GM11168 (cell line): ENCODE data around the gene ETS1.

Experiments
- in situ Hi-C: fragments of 300-500 bp; cut with MboI; formaldehyde crosslinking; loops from one replicate; pipeline ENCODE4 v1.12.0; 2022; ENCODE audit warnings: low sequenced_read_pairs; ENCODE audit not compliant: unreplicated experiment

Gene ETS1

DNA sequence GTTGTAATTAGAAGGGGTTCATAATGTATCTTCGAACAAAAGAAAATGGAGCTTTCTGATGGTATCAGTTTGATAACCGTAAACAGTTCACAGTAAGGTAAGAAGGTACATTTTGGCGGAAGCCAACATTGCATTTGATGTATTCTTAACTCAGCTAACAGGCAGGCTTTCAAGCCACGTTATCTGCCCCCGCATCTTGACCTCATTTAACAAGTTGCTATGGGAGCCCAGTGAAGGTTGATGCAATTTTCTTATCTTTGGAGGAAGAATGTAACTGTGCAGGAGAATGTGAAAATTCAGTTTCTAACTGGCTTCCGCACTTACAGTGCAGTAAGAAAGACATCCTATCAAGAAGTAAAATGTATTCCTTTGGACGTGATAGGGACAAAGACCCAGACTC, 110.6 kb downstream of the ETS1 start:
- in situ Hi-C loops: loop anchor here (10.0 kb wide), 1 partner anchor 182 kb away; no protein-coding TSS in a partner anchor

DNA sequence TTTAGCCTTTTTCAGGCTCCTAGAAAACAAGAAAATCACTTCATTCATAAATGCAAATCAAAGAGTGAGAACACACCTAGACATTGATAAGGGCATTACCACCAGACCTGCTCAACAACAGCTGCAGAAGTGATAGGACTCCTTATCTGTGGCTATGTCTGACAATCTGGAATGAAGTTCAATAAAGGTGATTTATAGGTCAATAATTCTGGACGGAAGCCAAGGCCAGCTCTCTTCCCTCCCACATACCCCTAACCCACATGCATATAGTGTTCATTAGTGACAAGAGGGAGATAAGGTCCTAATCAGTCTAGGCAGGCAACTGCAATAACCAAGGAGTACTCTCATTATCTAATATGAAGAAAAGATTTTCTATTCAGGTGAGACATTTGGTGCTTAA, 111.3 kb downstream of the ETS1 start:
- in situ Hi-C loops: loop anchor here (10.0 kb wide), 1 partner anchor 181 kb away; no protein-coding TSS in a partner anchor

DNA sequence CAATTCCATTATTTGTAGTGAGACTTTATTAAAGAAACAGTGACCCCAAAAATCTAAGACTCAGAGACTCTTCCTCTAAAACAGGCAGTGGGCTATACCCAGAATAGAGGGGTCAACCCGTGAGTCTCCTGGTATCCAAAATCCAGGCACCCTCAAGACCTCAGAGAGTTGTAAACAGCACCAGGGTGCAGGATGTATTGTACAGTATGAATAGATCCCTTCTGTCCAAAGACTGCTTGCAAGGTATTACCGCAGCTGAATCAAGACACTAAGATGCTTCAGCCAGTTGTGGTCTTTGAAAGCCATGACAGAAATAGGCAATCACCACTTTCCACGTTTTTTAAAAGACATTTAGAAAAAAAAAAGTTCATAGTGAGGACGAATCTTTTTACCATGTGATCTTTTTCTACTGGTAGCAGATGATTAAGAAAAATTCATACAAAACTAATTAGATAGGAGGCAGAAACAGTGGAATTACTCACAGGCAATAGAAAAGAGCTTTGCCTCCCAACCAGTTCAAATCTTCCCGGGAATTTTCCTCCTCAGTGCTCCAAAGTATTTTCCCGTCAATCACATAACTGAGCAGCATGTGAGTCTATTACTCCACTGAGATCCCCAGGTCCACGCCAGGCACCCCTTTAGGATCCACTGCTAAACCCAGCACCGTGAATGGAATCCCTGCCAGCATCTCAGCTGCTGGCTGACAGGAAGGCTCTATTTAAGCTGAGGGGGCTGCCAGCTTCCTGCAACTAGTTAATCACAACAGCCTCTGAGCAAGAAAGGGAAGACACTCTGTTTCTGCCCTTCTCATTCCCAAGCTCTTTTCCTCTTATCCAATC, 113.1 kb downstream of the ETS1 start:
- in situ Hi-C loops: loop anchor here (10.0 kb wide), 1 partner anchor 179 kb away; no protein-coding TSS in a partner anchor

DNA sequence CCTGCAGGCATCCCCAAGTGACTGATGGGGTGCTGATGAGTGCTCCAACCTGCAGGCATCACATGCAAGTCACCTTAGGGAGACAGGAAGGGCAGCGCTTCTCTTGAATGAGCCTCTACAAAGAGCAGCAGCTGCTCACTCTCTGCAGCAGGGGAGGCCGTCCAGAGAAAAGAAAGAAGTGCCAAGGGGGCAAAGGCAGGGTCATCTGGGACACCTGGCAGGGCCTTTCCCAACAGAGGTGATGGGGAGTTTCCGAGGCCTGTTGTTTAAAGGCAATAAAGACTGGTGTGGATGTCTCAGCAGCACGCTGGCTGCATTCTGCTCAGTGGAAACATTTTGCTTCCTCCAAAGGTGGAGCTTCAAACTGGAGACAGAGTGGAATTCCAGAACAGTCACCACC, 113.7 kb downstream of the ETS1 start:
- in situ Hi-C loops: loop anchor here (10.0 kb wide), 1 partner anchor 179 kb away; no protein-coding TSS in a partner anchor

DNA sequence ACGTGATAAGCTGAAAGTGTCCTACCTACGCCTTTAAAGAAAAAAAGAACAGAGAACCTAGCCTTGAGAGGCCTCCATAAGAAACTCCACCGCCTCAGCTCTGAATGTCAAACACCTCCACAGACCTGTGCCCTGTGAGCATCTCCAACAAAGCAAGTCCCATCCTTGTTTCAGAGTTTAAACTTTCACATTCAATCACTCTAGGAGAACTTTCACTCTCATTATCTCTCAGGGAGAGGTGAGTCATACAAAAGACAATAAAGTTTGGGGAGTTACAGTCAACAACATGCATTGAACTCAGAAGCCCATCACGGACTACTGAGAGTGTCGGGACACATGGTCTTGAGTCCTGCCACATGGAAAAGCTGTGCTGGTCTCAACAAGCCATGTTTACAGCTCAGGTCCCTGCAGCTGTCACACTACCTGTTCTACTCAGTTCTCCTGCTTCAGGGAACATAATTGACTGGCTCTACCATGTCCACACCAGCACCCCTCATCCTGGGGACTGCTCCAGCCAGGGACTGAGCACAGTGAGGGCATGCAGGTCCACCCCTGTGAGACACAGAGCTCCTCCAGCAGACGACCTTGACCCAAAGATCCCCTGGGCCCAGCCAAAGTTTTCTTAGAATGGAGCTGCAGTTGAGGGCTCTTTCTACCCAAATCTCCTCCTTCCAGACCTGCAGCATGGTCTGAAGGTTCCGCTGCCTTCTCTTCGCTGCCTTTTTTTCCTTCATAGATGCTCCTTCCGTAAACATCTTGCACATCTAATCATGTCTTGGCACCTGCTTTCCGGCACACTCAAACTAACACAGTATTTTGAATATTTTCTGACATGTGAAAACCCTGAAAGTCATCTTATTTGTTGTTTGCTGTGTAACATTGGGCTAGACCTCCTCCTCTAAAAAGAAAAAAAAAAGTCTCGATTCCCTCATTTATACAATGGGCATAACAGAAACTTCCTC, 114.9 kb downstream of the ETS1 start:
- in situ Hi-C loops: loop anchor here (10.0 kb wide), 1 partner anchor 178 kb away; no protein-coding TSS in a partner anchor

DNA sequence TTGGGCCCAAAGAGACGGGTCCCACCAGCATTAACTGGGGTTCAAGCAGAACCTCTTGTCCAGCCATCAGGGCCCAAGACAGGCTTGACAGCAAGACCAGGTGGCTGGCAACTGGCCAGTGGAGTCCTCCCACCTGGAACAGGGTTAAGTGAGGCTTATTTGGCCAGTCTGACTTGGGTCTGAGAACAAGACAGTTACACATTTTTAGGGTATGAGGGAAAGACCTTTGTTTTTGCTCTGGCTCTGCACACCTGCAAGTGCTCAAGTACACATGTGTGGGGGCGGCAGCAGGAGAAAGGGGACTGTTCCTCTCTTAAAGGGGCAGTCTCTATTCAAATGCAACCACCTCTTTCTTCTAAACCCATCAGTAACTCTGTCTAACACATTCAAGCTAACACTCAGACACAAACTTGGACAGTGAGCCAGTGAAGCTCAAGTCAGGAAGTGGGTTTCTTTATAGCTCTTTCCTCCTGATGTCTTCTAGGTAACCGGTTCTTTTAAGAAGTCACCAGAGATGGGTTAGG, 116.2 kb downstream of the ETS1 start:
- in situ Hi-C loops: loop anchor here (10.0 kb wide), 1 partner anchor 176 kb away; no protein-coding TSS in a partner anchor

DNA sequence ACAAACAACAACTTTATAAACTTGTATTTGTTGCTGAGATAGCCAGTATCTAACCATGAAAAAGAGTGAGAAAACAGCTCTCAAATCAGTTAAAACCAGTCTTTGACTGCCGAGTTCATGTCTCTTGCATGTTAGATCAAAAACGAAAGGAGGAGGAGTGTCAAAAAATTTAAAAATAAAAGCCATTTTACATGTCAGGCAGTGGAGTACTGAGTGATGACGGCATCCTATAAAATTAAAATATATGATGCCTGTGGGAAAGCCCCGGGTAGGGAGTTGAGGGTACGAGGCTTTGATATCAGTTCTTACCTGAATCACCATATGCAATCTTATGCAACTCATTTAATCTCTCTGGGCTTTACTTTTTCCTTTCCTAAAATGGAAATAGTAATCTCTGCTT, 117.3 kb downstream of the ETS1 start:
- in situ Hi-C loops: loop anchor here (10.0 kb wide), 1 partner anchor 175 kb away; no protein-coding TSS in a partner anchor

DNA sequence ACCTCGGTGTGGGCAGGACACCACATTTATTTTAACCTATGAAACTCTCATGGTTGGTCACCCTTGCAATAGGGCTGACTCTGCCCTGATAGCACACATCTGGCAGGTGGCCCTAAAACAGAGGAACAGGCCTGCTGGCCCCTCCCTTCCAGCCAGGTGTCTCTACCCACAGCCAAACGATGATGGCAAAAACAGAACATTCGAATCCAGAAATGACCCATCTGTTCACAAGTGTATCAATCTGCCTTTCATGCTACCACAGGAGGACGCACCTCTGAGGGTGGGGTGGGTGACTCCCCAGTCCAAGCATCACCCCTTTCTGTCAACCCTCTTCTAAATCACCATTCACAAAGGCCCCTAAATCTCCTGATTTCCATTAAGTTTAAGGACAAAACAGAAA, 118.1 kb downstream of the ETS1 start:
- in situ Hi-C loops: no loop called here

DNA sequence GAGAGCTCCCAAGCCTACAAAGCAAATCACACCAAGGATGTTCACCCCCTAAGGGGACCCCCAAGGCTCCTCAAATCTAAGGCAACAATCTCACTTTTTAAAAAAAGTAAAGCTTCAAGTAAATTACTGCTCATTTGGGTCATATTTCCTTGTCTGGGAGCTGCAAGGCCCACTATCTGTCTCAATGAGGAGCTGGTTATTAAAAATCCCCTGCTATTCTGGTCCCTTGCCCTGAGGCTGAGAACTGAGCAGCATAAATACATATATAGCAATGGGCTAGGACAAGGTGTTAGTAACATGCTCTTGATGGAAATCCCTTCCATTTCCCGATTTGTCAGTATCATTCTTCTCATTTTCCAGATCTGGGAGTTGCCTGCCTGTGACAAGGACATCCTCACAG, 119.2 kb downstream of the ETS1 start:
- in situ Hi-C loops: no loop called here

DNA sequence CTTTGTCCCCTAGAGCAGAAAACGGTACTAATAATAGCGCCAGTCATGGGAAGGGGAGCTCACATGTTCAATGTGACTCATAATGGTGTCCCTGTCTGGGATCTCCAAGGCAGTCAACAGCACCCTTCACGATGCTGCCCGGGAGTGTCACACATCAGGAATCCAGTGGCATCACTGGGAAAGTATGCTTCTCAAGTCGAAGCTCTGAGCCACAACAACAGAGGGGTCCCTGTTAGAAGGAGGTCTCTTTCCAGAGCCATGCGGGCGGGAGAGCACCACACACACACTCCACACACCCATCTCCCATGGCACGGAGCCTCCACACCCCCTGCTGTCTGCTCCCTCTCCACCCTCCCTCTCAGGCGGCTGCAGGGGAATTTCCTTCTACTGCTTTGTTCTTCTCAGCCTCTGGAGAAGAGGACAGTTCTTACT, 119.7 kb downstream of the ETS1 start:
- in situ Hi-C loops: no loop called here

DNA sequence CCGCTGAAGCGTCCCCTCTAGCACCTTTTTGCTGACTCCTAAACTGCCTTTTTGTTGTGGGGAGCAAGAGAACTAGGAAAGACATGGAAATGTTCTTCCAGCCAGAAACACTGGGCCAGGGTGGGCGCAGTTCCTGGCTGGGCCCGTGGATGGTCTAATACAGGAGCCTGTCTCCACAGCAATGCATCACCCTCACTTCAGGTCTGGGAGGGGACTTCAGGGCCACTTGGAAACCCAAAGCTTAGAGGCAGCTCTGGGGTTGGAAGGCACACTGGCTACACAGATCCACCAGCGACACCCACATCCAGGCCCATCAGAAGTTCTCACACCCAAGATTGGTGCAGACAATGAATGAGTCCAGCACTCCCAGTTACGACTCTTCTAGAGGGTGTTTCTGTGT, 120.3 kb downstream of the ETS1 start:
- in situ Hi-C loops: no loop called here

DNA sequence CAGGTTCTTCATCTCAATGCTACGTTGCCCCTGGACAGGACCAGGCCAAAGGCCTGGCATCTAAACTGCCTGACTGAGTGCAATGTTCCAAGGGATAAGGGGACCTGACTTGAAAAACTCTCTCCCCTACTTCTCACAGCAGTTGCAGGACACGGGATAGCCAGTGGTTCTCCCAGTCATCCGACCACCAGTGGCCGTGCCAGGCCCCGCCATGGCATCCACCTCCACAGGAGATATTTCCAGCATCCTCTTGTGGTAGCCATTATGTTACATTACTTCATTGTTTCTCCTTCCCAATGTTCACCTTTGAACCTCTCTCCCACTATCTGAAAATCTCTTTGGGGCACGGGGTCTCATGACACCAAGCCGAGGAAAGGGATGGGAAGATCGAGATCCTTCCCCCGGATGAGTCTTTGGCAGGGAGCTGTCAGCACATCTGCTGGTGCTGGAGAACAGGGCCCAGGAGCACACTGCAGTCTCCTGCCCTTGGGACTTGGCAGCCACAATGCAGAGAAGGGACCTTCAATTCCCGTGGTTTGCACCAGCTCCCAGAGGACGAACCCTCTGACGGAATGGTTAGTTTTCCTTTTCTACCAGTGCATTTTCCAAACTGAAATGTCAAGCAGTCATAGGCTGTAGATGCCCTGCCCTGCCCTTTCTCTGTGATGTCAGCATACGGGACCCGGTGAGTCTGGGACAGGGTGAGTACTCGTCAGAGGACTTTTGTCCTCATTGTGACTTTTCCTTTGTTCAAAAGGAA, 121.2 kb downstream of the ETS1 start:
- in situ Hi-C loops: no loop called here

DNA sequence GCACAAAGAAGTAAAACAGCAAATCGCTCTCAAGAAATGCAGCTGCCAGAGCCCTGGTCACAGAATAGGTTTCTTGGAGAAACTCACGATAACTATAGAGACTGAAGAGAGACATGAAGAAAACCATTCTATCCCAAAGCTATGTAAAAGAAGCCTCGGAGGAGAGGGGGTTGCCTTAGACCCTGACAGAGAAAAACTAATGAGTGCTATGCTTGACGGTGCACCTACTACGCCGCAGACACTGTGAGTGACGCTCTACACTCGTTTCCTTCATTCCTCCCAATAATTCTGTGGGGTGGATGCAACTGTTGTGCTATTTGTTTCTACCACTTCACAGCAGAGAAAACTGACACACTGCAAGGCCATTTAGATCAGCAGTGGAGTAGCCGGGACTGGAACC, 121.8 kb downstream of the ETS1 start:
- in situ Hi-C loops: no loop called here

DNA sequence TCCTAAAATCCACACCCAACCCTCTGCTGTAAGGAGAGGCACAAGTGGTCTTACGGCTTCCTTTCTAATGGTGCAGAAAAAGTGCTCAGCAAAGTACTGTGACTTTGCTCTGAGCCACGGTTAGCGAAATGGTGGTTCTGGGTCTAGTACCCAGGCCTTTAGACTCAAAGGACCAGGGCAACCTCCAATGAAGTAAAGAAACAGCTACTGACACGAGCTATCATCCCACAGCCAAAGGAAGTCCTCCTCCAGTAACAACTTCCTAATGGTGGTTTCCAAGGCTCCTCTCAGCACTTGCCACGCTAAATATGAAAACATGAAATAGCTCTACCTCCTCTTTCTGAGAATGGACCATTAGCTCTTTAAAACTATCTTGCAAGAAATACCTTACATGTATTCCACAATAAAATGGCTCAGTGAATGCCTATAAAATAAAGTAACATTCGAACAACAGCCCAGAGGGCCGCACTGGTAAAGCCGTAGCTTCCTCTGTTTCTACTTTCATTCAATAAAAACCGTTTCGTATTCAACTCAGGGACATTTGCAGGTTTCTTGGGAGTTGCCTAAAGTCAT, 122.4 kb downstream of the ETS1 start:
- in situ Hi-C loops: no loop called here

DNA sequence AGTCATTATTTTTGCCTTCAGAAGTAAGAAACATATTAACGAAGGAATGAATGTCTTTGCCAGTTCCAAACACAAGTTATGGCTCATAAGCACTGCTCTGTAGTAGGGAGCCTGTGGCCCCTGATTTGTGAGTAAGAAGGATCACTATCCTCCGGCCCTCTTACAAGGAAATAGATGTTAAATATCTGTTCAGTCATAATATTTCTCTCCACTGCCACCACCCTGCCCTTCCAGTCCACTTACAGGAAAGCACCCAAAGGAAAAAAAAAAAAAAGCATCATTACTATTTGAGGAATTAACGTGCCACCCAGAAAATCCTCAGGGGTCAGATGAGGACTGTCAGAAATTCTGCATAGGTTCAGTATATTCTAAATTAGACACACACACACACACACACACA, 123.4 kb downstream of the ETS1 start:
- in situ Hi-C loops: no loop called here

DNA sequence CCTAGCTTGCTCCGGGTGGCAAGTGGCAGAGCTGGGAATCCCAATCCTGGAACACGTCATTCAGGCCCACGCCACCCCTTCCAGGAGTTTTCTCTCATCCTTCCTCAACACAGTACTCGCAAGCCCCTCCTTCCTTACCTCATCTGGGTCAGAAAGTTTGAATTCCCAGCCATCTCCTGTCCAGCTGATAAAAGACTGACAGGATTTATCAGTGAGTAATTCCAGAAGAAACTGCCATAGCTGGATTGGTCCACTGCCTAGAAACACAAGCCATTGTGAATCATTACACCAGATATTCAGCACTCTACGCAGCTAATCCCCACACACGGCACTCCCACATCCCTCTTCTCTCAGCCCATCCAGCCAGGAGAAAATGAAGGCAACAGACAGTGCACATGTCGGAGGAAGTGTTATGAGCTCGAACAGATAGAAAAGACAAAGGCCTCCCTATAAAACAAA, 124.0 kb downstream of the ETS1 start:
- in situ Hi-C loops: no loop called here

DNA sequence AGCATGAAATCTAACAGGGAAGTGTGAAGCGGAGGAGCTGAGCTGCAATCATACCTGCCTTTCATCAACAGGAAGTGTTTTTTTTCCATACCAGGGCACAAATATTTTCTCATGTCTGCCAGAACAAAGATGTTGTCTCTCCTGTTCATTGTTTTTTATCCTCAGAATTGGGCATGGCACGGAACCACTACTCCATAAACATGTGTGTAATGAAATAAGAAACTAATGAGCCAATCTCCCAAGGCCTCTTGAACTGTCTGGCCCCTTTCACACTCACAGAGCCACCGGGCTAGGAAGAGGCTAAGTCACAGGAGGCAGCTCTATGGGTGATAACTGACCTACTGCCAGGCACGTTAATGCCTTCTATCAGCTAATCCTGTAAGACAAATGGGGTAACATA, 124.4 kb downstream of the ETS1 start:
- in situ Hi-C loops: no loop called here

DNA sequence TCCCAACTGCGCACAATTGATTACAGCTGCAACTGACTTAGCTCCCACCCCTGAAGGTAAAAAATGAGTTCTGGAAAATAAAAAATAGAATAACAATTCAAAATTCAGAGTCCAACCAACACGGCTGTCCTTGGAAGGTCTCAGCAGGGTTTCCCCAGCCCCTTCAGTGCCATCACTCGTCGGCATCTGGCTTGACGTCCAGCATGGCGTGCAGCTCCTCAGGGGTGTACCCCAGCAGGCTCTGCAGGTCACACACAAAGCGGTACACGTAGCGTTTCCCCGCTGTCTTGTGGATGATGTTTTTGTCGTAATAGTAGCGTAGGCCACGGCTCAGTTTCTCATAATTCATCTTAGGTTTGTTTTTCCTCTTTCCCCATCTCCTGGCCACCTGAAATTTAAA, 125.2 kb downstream of the ETS1 start:
- in situ Hi-C loops: no loop called here

DNA sequence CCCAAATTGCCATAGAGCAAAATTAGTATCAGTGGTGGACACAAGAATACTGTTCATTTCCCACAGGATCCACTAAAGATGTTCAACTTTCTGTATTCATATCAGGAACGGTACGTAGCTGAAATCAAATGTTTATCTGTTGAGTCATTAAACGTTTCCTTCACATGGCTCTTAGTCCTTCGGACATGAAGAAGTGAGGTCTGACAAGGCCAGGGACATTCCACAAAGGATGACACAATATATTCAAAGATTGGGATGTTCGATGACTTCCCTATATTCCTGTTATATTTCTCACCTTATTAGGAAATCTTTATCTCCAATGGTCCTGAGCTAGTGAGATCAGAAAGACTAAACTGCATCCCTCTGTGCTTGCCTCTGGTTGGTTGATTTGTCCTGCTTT, 129.0 kb downstream of the ETS1 start:
- in situ Hi-C loops: no loop called here
